ENCODE data around the gene SLC18A3.
A peak's percentile ranks its signal among the peaks of the same experiment; 100 is the strongest.

Gene SLC18A3

GRCh38 chr10:49652421-49653272 lies 42.5 kb downstream of the SLC18A3 start:
- DNase-seq: no peak

GRCh38 chr10:49653273-49653929 lies 43.3 kb downstream of the SLC18A3 start:
- DNase-seq: no peak

GRCh38 chr10:49654036-49654693 lies 44.1 kb downstream of the SLC18A3 start:
- no peak for DNase-seq

GRCh38 chr10:49655099-49655498 lies 45.0 kb downstream of the SLC18A3 start:
- DNase-seq: peak; percentile 41

- DNase-seq: peak; percentile 30
Measured at GRCh38 chr10:49656845-49657493, 46.9 kb downstream of the SLC18A3 start.

GRCh38 chr10:49657606-49658005 lies 47.5 kb downstream of the SLC18A3 start:
- DNase-seq: peak; percentile 35

GRCh38 chr10:49661140-49661856 lies 51.2 kb downstream of the SLC18A3 start:
- DNase-seq: no peak

Measured in MV-4-11 (cell line).